Measurements from ENCODE around the gene SORCS2.
"Not testable (repeated sequence)": the region's sequence is repeated elsewhere in the genome, so short reads cannot be mapped to it uniquely, and the experiment has no call there.

The SORCS2 gene

GRCh38 chr4:7559316-7559715 is 367.0 kb downstream of the SORCS2 start:
- no peak for DNase-seq (ENCODE audit: low spot score)

GRCh38 chr4:7559741-7560395 is 367.5 kb downstream of the SORCS2 start:
- DNase-seq (ENCODE audit: low spot score), result no peak

GRCh38 chr4:7561557-7561956 is 369.2 kb downstream of the SORCS2 start:
- DNase-seq (ENCODE audit: low spot score), result no peak

GRCh38 chr4:7564242-7564641 is 371.9 kb downstream of the SORCS2 start:
- DNase-seq (ENCODE audit: low spot score), result no peak

GRCh38 chr4:7565483-7565882 is 373.1 kb downstream of the SORCS2 start:
- no peak for DNase-seq (ENCODE audit: low spot score)

- DNase-seq (ENCODE audit: low spot score), result no peak
Measured at GRCh38 chr4:7569810-7570783, 377.8 kb downstream of the SORCS2 start.

GRCh38 chr4:7571001-7571400 is 378.7 kb downstream of the SORCS2 start:
- DNase-seq (ENCODE audit: low spot score), result no peak

- DNase-seq (ENCODE audit: low spot score), result no peak
Measured at GRCh38 chr4:7571701-7572100, 379.4 kb downstream of the SORCS2 start.

- no peak for DNase-seq (ENCODE audit: low spot score)
Measured at GRCh38 chr4:7572894-7573293, 380.6 kb downstream of the SORCS2 start.

GRCh38 chr4:7573576-7574091 is 381.3 kb downstream of the SORCS2 start:
- no peak for DNase-seq (ENCODE audit: low spot score)

GRCh38 chr4:7574287-7575014 is 382.1 kb downstream of the SORCS2 start:
- no peak for DNase-seq (ENCODE audit: low spot score)

GRCh38 chr4:7575426-7575825 is 383.1 kb downstream of the SORCS2 start:
- no peak for DNase-seq (ENCODE audit: low spot score)

GRCh38 chr4:7577361-7578039 is 385.2 kb downstream of the SORCS2 start:
- DNase-seq (ENCODE audit: low spot score), result not testable (repeated sequence)

- DNase-seq (ENCODE audit: low spot score), result no peak
Measured at GRCh38 chr4:7581477-7581876, 389.1 kb downstream of the SORCS2 start.

GRCh38 chr4:7582313-7583097 is 390.2 kb downstream of the SORCS2 start:
- no peak for DNase-seq (ENCODE audit: low spot score)

- no peak for DNase-seq (ENCODE audit: low spot score)
Measured at GRCh38 chr4:7584098-7584497, 391.8 kb downstream of the SORCS2 start.

GRCh38 chr4:7584606-7585159 is 392.3 kb downstream of the SORCS2 start:
- DNase-seq (ENCODE audit: low spot score), result no peak

GRCh38 chr4:7585768-7586167 is 393.4 kb downstream of the SORCS2 start:
- DNase-seq (ENCODE audit: low spot score), result no peak

- DNase-seq (ENCODE audit: low spot score), result no peak
Measured at GRCh38 chr4:7587433-7588405, 395.4 kb downstream of the SORCS2 start.

Measured in germinal center (tissue), 1 donor.